GM12878 (cell line): ENCODE data around the gene TBX10. TPM values are rescaled to one million over a fixed set of nuclear protein-coding genes. Genes with fewer than 3 reads are reported as not detected.

Experiments
- EZH2 ChIP-seq: IDR thresholded peaks from 2 replicates; pipeline ENCODE4 v1.6.1; 2012; ENCODE audit warnings: low read depth, mild to moderate bottlenecking, control low read depth, inconsistent platforms, low read length, borderline replicate concordance; ENCODE audit not compliant: control insufficient read depth
- RCOR1 ChIP-seq: conservative IDR thresholded peaks from 2 replicates; pipeline ENCODE4 v1.6.1; 2012; ENCODE audit warnings: low read depth, low read length, improper control_type of control experiment
- RELB ChIP-seq: fragments of 450-650 bp; IDR thresholded peaks from 2 replicates; pipeline ENCODE4 v1.6.1; 2017; ENCODE audit warnings: low read depth, mild to moderate bottlenecking, moderate library complexity
- SIN3A ChIP-seq: IDR thresholded peaks from 2 replicates; pipeline ENCODE4 v1.6.1; 2012; ENCODE audit warnings: low read depth, low read length, improper control_type of control experiment
- SIX5 ChIP-seq: IDR thresholded peaks from 2 replicates; pipeline ENCODE4 v1.6.1; 2011; ENCODE audit warnings: mild to moderate bottlenecking, low read depth, low read length, moderate library complexity; ENCODE audit not compliant: severe bottlenecking
- SP1 ChIP-seq: IDR thresholded peaks from one replicate; pipeline ENCODE4 v1.6.1; 2011; ENCODE audit warnings: low read depth, low read length
- ZBTB11 ChIP-seq: fragments of 450-650 bp; formaldehyde crosslinking; IDR thresholded peaks from 2 replicates; pipeline ENCODE4 v1.5.0; 2022; ENCODE audit warnings: mild to moderate bottlenecking, missing genetic modification characterization
- ZSCAN29 ChIP-seq: fragments of 450-650 bp; IDR thresholded peaks from 2 replicates; pipeline ENCODE4 v1.6.1; 2017; ENCODE audit warnings: mild to moderate bottlenecking, moderate library complexity
- polyA plus RNA-seq, 11 experiments: library from polyadenylated mRNA; depleted of rRNA in 4 of 11; unstranded in 6 of 11; stranded (reverse) in 5 of 11; fragments of >200 nt; fragmentation: Nextera tagmentation in 4 of 11; fragmentation: Illumina TruSeq in 1 of 11; extraction: Ambion mirVana in 4 of 11; extraction: Trizol in 1 of 11; gene quantifications; 1 replicate in 1 of 11; 2 replicates in 10 of 11; pipeline versions ENCODE4 v1.2.1 to v1.2.3, GENCODE V29; 2011 to 2016; ENCODE audit warnings: inconsistent platforms in 2 of 11, missing spikeins in 2 of 11, low read depth in 1 of 11
- total RNA-seq, 4 experiments: library from RNA; depleted of rRNA in 3 of 4; stranded (reverse); fragments of >200 nt in 3 of 4; fragmentation: Illumina TruSeq in 1 of 4; extraction: Trizol in 1 of 4; gene quantifications; 2 replicates each; pipeline versions ENCODE4 v1.2.1 to v1.2.3, GENCODE V29; 2013 to 2021
- TF ChIP-seq, protein P1 (sequence below): fragments of 450-650 bp; formaldehyde crosslinking; IDR thresholded peaks from 2 replicates; pipeline ENCODE4 v1.4.0; 2020; ENCODE audit warnings: mild to moderate bottlenecking, moderate library complexity
- TF ChIP-seq, protein P2 (sequence below), 3 experiments: IDR thresholded peaks in 2 of 3; conservative IDR thresholded peaks in 1 of 3; 2 replicates each; pipeline ENCODE4 v1.5.1; 2011; ENCODE audit warnings: low read depth in 3 of 3, low read length in 3 of 3, mild to moderate bottlenecking in 3 of 3, control low read depth in 2 of 3, moderate library complexity in 2 of 3, inconsistent platforms in 1 of 3, mixed read lengths in 1 of 3; ENCODE audit not compliant: control insufficient read depth in 2 of 3, insufficient read depth in 1 of 3; ENCODE audit errors: extremely low read depth in 1 of 3
- TF ChIP-seq, protein P3 (sequence below): fragments of 450-650 bp; IDR thresholded peaks from 2 replicates; pipeline ENCODE4 v1.6.1; 2014; ENCODE audit warnings: mild to moderate bottlenecking
- TF ChIP-seq, protein P4 (sequence below): IDR thresholded peaks from 2 replicates; pipeline ENCODE4 v1.6.1; 2011; ENCODE audit warnings: borderline replicate concordance, low read depth, mild to moderate bottlenecking, moderate library complexity, mixed read lengths, low read length; ENCODE audit not compliant: insufficient read depth; ENCODE audit errors: extremely low read length

The TBX10 gene
- total and polyA plus RNA-seq, 10 of the 15 experiments (the other 5 are each of a cell fraction or from before 2014, with no cell fraction given), result 0.10 to 0.44 (median 0.20) TPM; not detected in 4

DNA sequence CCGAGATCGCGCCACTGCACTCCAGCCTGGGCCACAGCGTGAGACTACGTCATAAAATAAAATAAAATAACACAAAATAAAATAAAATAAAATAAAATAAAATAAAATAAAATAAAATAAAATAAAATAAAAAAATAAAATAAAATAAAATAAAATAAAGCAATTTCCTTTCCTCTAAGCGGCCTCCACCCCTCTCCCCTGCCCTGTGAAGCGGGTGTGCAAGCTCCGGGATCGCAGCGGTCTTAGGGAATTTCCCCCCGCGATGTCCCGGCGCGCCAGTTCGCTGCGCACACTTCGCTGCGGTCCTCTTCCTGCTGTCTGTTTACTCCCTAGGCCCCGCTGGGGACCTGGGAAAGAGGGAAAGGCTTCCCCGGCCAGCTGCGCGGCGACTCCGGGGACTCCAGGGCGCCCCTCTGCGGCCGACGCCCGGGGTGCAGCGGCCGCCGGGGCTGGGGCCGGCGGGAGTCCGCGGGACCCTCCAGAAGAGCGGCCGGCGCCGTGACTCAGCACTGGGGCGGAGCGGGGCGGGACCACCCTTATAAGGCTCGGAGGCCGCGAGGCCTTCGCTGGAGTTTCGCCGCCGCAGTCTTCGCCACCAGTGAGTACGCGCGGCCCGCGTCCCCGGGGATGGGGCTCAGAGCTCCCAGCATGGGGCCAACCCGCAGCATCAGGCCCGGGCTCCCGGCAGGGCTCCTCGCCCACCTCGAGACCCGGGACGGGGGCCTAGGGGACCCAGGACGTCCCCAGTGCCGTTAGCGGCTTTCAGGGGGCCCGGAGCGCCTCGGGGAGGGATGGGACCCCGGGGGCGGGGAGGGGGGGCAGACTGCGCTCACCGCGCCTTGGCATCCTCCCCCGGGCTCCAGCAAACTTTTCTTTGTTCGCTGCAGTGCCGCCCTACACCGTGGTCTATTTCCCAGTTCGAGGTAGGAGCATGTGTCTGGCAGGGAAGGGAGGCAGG lies 56.0 kb downstream of the TBX10 start, which contains the start of gene GSTP1 (continued):
- TF ChIP-seq ZBTB11 (CRISPR knock-in tag), result no peak
- TF ChIP-seq RCOR1, result no peak
- no peak for TF ChIP-seq SIX5
- TF ChIP-seq SP1, result peak; percentile 12
- 0 out of 2 replicates have a peak, but pooled peaks have one; percentile 49 for TF ChIP-seq ZSCAN29
- TF ChIP-seq, protein P1, sequence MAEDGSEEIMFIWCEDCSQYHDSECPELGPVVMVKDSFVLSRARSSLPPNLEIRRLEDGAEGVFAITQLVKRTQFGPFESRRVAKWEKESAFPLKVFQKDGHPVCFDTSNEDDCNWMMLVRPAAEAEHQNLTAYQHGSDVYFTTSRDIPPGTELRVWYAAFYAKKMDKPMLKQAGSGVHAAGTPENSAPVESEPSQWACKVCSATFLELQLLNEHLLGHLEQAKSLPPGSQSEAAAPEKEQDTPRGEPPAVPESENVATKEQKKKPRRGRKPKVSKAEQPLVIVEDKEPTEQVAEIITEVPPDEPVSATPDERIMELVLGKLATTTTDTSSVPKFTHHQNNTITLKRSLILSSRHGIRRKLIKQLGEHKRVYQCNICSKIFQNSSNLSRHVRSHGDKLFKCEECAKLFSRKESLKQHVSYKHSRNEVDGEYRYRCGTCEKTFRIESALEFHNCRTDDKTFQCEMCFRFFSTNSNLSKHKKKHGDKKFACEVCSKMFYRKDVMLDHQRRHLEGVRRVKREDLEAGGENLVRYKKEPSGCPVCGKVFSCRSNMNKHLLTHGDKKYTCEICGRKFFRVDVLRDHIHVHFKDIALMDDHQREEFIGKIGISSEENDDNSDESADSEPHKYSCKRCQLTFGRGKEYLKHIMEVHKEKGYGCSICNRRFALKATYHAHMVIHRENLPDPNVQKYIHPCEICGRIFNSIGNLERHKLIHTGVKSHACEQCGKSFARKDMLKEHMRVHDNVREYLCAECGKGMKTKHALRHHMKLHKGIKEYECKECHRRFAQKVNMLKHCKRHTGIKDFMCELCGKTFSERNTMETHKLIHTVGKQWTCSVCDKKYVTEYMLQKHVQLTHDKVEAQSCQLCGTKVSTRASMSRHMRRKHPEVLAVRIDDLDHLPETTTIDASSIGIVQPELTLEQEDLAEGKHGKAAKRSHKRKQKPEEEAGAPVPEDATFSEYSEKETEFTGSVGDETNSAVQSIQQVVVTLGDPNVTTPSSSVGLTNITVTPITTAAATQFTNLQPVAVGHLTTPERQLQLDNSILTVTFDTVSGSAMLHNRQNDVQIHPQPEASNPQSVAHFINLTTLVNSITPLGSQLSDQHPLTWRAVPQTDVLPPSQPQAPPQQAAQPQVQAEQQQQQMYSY, result no peak
- no peak for TF ChIP-seq EZH2
- TF ChIP-seq, protein P2, sequence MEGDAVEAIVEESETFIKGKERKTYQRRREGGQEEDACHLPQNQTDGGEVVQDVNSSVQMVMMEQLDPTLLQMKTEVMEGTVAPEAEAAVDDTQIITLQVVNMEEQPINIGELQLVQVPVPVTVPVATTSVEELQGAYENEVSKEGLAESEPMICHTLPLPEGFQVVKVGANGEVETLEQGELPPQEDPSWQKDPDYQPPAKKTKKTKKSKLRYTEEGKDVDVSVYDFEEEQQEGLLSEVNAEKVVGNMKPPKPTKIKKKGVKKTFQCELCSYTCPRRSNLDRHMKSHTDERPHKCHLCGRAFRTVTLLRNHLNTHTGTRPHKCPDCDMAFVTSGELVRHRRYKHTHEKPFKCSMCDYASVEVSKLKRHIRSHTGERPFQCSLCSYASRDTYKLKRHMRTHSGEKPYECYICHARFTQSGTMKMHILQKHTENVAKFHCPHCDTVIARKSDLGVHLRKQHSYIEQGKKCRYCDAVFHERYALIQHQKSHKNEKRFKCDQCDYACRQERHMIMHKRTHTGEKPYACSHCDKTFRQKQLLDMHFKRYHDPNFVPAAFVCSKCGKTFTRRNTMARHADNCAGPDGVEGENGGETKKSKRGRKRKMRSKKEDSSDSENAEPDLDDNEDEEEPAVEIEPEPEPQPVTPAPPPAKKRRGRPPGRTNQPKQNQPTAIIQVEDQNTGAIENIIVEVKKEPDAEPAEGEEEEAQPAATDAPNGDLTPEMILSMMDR (IDR thresholded peaks at IDR 0.05 in 2 of 3, conservative IDR thresholded peaks at IDR 0.05 in 1 of 3; ENCODE audit: control insufficient read depth in 2 of 3, extremely low read depth in 1 of 3, insufficient read depth in 1 of 3, low read depth in 3 of 3, low read length in 3 of 3), result peak; percentile 54 to 71 (median 60); a peak in 5 of 6 replicates
- TF ChIP-seq, protein P3, sequence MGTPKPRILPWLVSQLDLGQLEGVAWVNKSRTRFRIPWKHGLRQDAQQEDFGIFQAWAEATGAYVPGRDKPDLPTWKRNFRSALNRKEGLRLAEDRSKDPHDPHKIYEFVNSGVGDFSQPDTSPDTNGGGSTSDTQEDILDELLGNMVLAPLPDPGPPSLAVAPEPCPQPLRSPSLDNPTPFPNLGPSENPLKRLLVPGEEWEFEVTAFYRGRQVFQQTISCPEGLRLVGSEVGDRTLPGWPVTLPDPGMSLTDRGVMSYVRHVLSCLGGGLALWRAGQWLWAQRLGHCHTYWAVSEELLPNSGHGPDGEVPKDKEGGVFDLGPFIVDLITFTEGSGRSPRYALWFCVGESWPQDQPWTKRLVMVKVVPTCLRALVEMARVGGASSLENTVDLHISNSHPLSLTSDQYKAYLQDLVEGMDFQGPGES, result no peak
- TF ChIP-seq, protein P4, sequence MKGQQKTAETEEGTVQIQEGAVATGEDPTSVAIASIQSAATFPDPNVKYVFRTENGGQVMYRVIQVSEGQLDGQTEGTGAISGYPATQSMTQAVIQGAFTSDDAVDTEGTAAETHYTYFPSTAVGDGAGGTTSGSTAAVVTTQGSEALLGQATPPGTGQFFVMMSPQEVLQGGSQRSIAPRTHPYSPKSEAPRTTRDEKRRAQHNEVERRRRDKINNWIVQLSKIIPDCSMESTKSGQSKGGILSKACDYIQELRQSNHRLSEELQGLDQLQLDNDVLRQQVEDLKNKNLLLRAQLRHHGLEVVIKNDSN, result no peak
- TF ChIP-seq SIN3A, result peak; percentile 47; the same call in 1 of the 2 replicates
- TF ChIP-seq RELB, result 0 out of 2 replicates have a peak, but pooled peaks have one; percentile 23
